Breast epithelium (tissue), 4 donors: Measurements from ENCODE around the gene STK32A. TPM values are rescaled to one million over a fixed set of nuclear protein-coding genes. Genes with fewer than 3 reads are reported as not detected.

Experiments used
- DNase-seq, 2 donors: peaks; one replicate each; pipeline ENCODE4 v3.0.0-alpha.2; 2019; ENCODE audit warnings: low spot score in 2 of 2
- H3K27ac ChIP-seq, 2 donors: fragments of 200-600 bp; sonication (generic) in 1 of 2; one replicate each; pipeline ENCODE4 v1.5.1; 2016 to 2019; ENCODE audit warnings: mild to moderate bottlenecking in 1 of 2
- H3K27me3 ChIP-seq, 2 donors: fragments of 200-600 bp; sonication (generic) in 1 of 2; one replicate each; pipeline versions ENCODE4 v1.5.1 to v1.6.0; 2017 to 2019; ENCODE audit warnings: control low read depth in 1 of 2, mild to moderate bottlenecking in 1 of 2
- H3K36me3 ChIP-seq: fragments of 200-600 bp; one replicate; pipeline ENCODE4 v1.5.1; 2019
- H3K4me1 ChIP-seq, 2 donors: fragments of 200-600 bp; sonication (generic); one replicate each; pipeline ENCODE4 v1.5.1; 2016 to 2019; ENCODE audit warnings: control low read depth in 1 of 2
- H3K4me3 ChIP-seq, 3 donors: fragments of 200-600 bp; sonication (generic); 1 replicate in 2 of 3; 2 replicates in 1 of 3; pipeline ENCODE4 v1.5.1; 2016 to 2019; ENCODE audit warnings: mild to moderate bottlenecking in 3 of 3, moderate library complexity in 2 of 3
- H3K9me3 ChIP-seq, 2 donors: fragments of 200-600 bp; sonication (generic) in 1 of 2; one replicate each; pipeline ENCODE4 v1.5.1; 2016 to 2019; ENCODE audit warnings: control low read depth in 1 of 2
- POLR2A ChIP-seq: fragments of 450-650 bp; IDR thresholded peaks from one replicate; pipeline ENCODE4 v1.6.1; 2016; ENCODE audit warnings: antibody characterized with exemption, mild to moderate bottlenecking, moderate library complexity
- POLR2AphosphoS5 ChIP-seq, 3 donors: sonication (generic); formaldehyde crosslinking; IDR thresholded peaks; one replicate each; pipeline ENCODE4 v1.6.1; 2017; ENCODE audit warnings: antibody characterized with exemption in 3 of 3
- intact Hi-C: fragments of 100-400 bp; cut with DNase I; formaldehyde crosslinking; loops from one replicate; pipeline ENCODE4 v1.15.1; 2023; ENCODE audit warnings: low total_unique reads
- total RNA-seq, 3 donors: library from RNA; depleted of rRNA; stranded (reverse); fragments of >200 nt; gene quantifications; one replicate each; pipeline ENCODE4 v1.1.0, GENCODE V29; 2016
- TF ChIP-seq, protein P1 (sequence below), 3 donors: fragments of 450-650 bp; IDR thresholded peaks; one replicate each; pipeline ENCODE4 v1.5.1; 2016 to 2017; ENCODE audit warnings: antibody characterized with exemption in 3 of 3, mild to moderate bottlenecking in 3 of 3, moderate library complexity in 3 of 3

The STK32A gene
- total RNA-seq, 3 donors from 2014 or later = 2.0 to 6.9 (median 3.5) TPM

DNA sequence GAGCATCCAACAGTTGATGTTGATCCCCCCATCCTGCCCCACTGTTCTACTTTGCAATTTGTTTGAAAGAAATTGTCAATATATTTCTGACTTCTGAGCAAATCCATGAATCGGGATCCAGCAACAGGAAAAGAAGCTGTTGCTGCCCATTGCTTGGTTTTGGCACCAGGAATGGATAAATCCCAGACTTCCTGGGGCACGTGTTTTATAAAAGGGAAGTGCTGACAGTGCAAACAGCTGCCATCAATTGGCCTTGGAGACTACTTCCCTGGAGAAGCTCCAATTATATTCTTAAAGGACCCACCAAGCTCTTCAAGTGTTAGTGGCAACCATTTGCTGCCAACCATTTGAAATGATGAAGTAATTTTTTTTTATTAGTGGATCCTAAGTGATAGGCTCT lies 13.7 kb downstream of the STK32A start:
- Histone ChIP-seq H3K27me3 (no peaks in the 10 kb centered on the region), H3K4me3 (no peak overlapping the region), H3K36me3 (no peaks in the 10 kb centered on the region), H3K9me3 (no peaks in the 10 kb centered on the region), H3K27ac (no peak overlapping the region), H3K4me1 (no peaks in the 10 kb centered on the region)
- intact Hi-C loops = no loop called here
- no peak for DNase-seq
- TF ChIP-seq POLR2A (no peak), POLR2AphosphoS5 (IDR thresholded peaks at IDR 0.05) (no peak)
- TF ChIP-seq, protein P1, sequence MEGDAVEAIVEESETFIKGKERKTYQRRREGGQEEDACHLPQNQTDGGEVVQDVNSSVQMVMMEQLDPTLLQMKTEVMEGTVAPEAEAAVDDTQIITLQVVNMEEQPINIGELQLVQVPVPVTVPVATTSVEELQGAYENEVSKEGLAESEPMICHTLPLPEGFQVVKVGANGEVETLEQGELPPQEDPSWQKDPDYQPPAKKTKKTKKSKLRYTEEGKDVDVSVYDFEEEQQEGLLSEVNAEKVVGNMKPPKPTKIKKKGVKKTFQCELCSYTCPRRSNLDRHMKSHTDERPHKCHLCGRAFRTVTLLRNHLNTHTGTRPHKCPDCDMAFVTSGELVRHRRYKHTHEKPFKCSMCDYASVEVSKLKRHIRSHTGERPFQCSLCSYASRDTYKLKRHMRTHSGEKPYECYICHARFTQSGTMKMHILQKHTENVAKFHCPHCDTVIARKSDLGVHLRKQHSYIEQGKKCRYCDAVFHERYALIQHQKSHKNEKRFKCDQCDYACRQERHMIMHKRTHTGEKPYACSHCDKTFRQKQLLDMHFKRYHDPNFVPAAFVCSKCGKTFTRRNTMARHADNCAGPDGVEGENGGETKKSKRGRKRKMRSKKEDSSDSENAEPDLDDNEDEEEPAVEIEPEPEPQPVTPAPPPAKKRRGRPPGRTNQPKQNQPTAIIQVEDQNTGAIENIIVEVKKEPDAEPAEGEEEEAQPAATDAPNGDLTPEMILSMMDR (IDR thresholded peaks at IDR 0.05) = no peak

- Histone ChIP-seq H3K27ac (no peak overlapping the region), H3K9me3 (no peaks in the 10 kb centered on the region), H3K4me1 (no peaks in the 10 kb centered on the region), H3K27me3 (no peaks in the 10 kb centered on the region), H3K36me3 (no peaks in the 10 kb centered on the region), H3K4me3 (no peak overlapping the region)
- intact Hi-C loops = no loop called here
- DNase-seq = no peak
- TF ChIP-seq POLR2AphosphoS5 (IDR thresholded peaks at IDR 0.05) (no peak), POLR2A (no peak)
- TF ChIP-seq, protein P1 (IDR thresholded peaks at IDR 0.05) = no peak
Measured at GRCh38 chr5:147259837-147260236, 25.0 kb downstream of the STK32A start.

DNA sequence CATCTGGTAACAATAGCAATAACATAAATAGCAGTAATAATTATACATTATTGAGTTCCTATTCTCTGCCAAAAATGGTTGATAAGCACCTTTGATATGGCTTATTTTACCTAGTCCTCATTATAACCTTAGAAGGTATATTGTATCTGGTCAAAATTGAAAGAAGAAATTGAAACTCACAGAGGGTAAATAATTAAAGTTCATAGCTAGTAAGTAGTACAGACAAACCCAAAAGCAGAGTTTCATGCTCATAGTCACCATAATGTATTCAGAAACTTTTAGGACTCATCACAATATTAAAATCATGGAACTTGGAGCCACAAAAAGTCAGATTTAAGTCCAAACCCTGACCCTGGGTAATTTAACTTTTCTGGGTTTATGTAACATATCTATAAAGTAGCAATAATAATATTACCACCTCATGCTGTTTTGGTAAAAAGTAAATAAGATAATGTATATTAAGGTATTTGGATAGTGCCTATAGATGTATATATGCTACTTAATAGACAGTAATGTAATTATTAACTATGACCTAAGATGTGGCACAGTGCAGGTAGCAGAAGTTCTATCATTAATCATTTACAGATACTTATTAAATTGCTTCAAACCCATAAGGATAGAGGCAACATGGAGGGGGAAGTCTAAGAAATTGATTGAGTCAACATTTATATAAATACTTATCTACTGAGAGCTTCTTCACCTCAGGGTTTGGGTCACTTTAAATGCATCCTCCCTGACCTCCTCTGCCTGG lies 32.4 kb downstream of the STK32A start:
- no peaks in the 10 kb centered on the region for H3K27me3 ChIP-seq
- H3K4me1 ChIP-seq = no peaks in the 10 kb centered on the region
- no peak for DNase-seq
- H3K9me3 ChIP-seq = no peaks in the 10 kb centered on the region
- no peaks in the 10 kb centered on the region for H3K36me3 ChIP-seq
- H3K27ac ChIP-seq = no peak overlapping the region
- intact Hi-C loops = no loop called here
- H3K4me3 ChIP-seq = no peak overlapping the region
- TF ChIP-seq, protein P1 (IDR thresholded peaks at IDR 0.05) = no peak
- no peak for TF ChIP-seq POLR2A
- TF ChIP-seq POLR2AphosphoS5 (IDR thresholded peaks at IDR 0.05) = no peak

GRCh38 chr5:147276497-147276896 lies 41.7 kb downstream of the STK32A start:
- intact Hi-C loops = no loop called here
- Histone ChIP-seq H3K4me3 (no peak overlapping the region), H3K4me1 (no peaks in the 10 kb centered on the region), H3K27me3 (no peaks in the 10 kb centered on the region), H3K36me3 (no peaks in the 10 kb centered on the region), H3K9me3 (no peaks in the 10 kb centered on the region), H3K27ac (no peak overlapping the region)
- no peak for DNase-seq
- no peak for TF ChIP-seq POLR2A
- TF ChIP-seq, protein P1 (IDR thresholded peaks at IDR 0.05) = no peak
- TF ChIP-seq POLR2AphosphoS5 (IDR thresholded peaks at IDR 0.05) = no peak

GRCh38 chr5:147286296-147286695 lies 51.5 kb downstream of the STK32A start:
- no peaks in the 10 kb centered on the region for H3K36me3 ChIP-seq
- no peak overlapping the region for H3K27ac ChIP-seq
- H3K4me1 ChIP-seq = no peaks in the 10 kb centered on the region
- TF ChIP-seq POLR2AphosphoS5 (IDR thresholded peaks at IDR 0.05) (no peak), POLR2A (no peak)
- no peaks in the 10 kb centered on the region for H3K27me3 ChIP-seq
- no peaks in the 10 kb centered on the region for H3K9me3 ChIP-seq
- intact Hi-C loops = no loop called here
- no peak overlapping the region for H3K4me3 ChIP-seq
- DNase-seq = no peak
